B cell (primary cell): ENCODE measurements around the gene B4GALNT1. TPM values are rescaled to one million over a fixed set of nuclear protein-coding genes. Genes with fewer than 3 reads are reported as not detected.

ENCODE experiments used
- ATAC-seq: fragments of 200-7000 bp; cut with Tn5 transposase; one replicate; pipeline ENCODE4 v1.10.0; 2021; ENCODE audit warnings: low read depth, mild to moderate bottlenecking, moderate number of reproducible peaks, moderate library complexity
- CTCF ChIA-PET: fragments of 350-600 bp; sonication (Branson Sonifier 250); formaldehyde crosslinking; loops from one replicate; lab custom pipeline; 2021; ENCODE audit warnings: antibody characterized with exemption, inconsistent platforms; lab: Charles Lee
- POLR2A ChIA-PET: fragments of 350-600 bp; sonication (Branson Sonifier 250); formaldehyde crosslinking; loops from one replicate; lab custom pipeline; 2021; ENCODE audit warnings: antibody characterized with exemption; lab: Charles Lee
- DNase-seq: peaks from one replicate; pipeline ENCODE4 v3.0.0; 2013
- H2AFZ ChIP-seq: 2 replicates; pipeline ENCODE4 v1.6.1; 2012; ENCODE audit warnings: mild to moderate bottlenecking, low read depth, low read length; ENCODE audit not compliant: insufficient read depth, poor library complexity, severe bottlenecking
- H3K27ac ChIP-seq, 2 donors: 1 replicate in 1 of 2; 2 replicates in 1 of 2; pipeline ENCODE4 v1.5.1; 2012 to 2013; ENCODE audit warnings: low read length in 2 of 2, mild to moderate bottlenecking in 2 of 2, moderate library complexity in 1 of 2
- H3K27me3 ChIP-seq, 4 experiments: fragments of 200-600 bp in 1 of 4; sonication (generic) in 1 of 4; replicated peaks in 1 of 4; 1 replicate in 2 of 4; 2 replicates in 2 of 4; pipeline versions ENCODE4 v1.6.1 to v1.7.0; 2013 to 2016; ENCODE audit warnings: low read length in 3 of 4, mild to moderate bottlenecking in 2 of 4, mixed read lengths in 1 of 4, moderate library complexity in 1 of 4; ENCODE audit not compliant: insufficient read depth in 4 of 4, control insufficient read depth in 3 of 4; ENCODE audit errors: control extremely low read depth in 1 of 4
- H3K36me3 ChIP-seq, 2 experiments: replicated peaks in 1 of 2; 1 replicate in 1 of 2; 2 replicates in 1 of 2; pipeline versions ENCODE4 v1.6.1 to v1.7.1; 2013; ENCODE audit warnings: low read length in 1 of 2; ENCODE audit not compliant: insufficient read depth in 2 of 2, control insufficient read depth in 1 of 2; ENCODE audit errors: control extremely low read depth in 1 of 2, extremely low read depth in 1 of 2
- H3K4me1 ChIP-seq, 2 donors: fragments of 200-600 bp in 1 of 2; sonication (generic) in 1 of 2; 1 replicate in 1 of 2; 2 replicates in 1 of 2; pipeline versions ENCODE4 v1.5.1 to v1.6.1; 2013 to 2017; ENCODE audit warnings: low read length in 2 of 2; ENCODE audit not compliant: control insufficient read depth in 2 of 2, insufficient read depth in 2 of 2
- H3K4me2 ChIP-seq: replicated peaks from 2 replicates; pipeline ENCODE3; 2012; ENCODE audit warnings: mild to moderate bottlenecking, low read depth, low read length; ENCODE audit not compliant: poor library complexity, severe bottlenecking
- H3K4me3 ChIP-seq, 5 experiments: fragments of 200-600 bp in 1 of 5; sonication (generic) in 1 of 5; 1 replicate in 3 of 5; 2 replicates in 2 of 5; pipeline versions ENCODE4 v1.5.1 to v1.7.0; 2011 to 2016; ENCODE audit warnings: low read length in 4 of 5, mild to moderate bottlenecking in 4 of 5, low read depth in 2 of 5, control low read depth in 1 of 5, moderate library complexity in 1 of 5; ENCODE audit not compliant: insufficient read depth in 1 of 5; ENCODE audit errors: control extremely low read depth in 1 of 5, extremely low read depth in 1 of 5
- H3K79me2 ChIP-seq: fragments of 200-600 bp; sonication (generic); one replicate; pipeline ENCODE4 v1.6.0; 2016; ENCODE audit warnings: low read length; ENCODE audit not compliant: control insufficient read depth, insufficient read depth
- H3K9ac ChIP-seq: fragments of 200-600 bp; sonication (generic); 2 replicates; pipeline ENCODE4 v1.6.1; 2017; ENCODE audit warnings: mild to moderate bottlenecking, low read length, moderate library complexity
- H3K9me3 ChIP-seq, 3 donors: one replicate each; pipeline versions ENCODE4 v1.6.1 to v1.7.1; 2013; ENCODE audit warnings: low read length in 2 of 3; ENCODE audit not compliant: control insufficient read depth in 2 of 3, insufficient read depth in 1 of 3; ENCODE audit errors: control extremely low read depth in 1 of 3
- H4K20me1 ChIP-seq: 2 replicates; pipeline ENCODE4 v1.6.0; 2012; ENCODE audit warnings: mild to moderate bottlenecking, low read length; ENCODE audit not compliant: insufficient read depth, control insufficient read depth, poor library complexity, severe bottlenecking
- H3K27ac Mint-ChIP-seq: one replicate; pipeline ENCODE4 v1.8.0; 2021; ENCODE audit warnings: mixed read lengths
- H3K27me3 Mint-ChIP-seq: one replicate; pipeline ENCODE4 v1.8.0; 2021; ENCODE audit warnings: mixed read lengths
- H3K4me1 Mint-ChIP-seq: one replicate; pipeline ENCODE4 v1.8.0; 2021; ENCODE audit warnings: mixed read lengths
- H3K4me3 Mint-ChIP-seq: one replicate; pipeline ENCODE4 v1.8.0; 2021; ENCODE audit warnings: mixed read lengths
- H3K9me3 Mint-ChIP-seq: one replicate; pipeline ENCODE4 v1.8.0; 2022; ENCODE audit warnings: mixed read lengths; ENCODE audit not compliant: insufficient read depth
- CTCF ChIP-seq: fragments of 200-600 bp; IDR thresholded peaks from one replicate; pipeline ENCODE4 v1.8.0; 2022; ENCODE audit warnings: antibody characterized with exemption, mild to moderate bottlenecking
- EZH2 ChIP-seq: IDR thresholded peaks from 2 replicates; pipeline ENCODE4 v1.6.1; 2012; ENCODE audit warnings: borderline replicate concordance, low read depth, mild to moderate bottlenecking, moderate library complexity, low read length; ENCODE audit not compliant: insufficient read depth, poor library complexity, severe bottlenecking
- WGBS: methylation state at CpG from one replicate; pipeline ENCODE4 v1.1.5; 2013; ENCODE audit warnings: missing lambda C conversion rate; ENCODE audit not compliant: insufficient coverage; 5-methylcytosine and 5-hydroxymethylcytosine counted together
- intact Hi-C: fragments of 100-400 bp; cut with micrococcal nuclease; formaldehyde crosslinking; loops from one replicate; pipeline ENCODE4 v1.10.0; 2022
- polyA plus RNA-seq: library from polyadenylated mRNA; depleted of rRNA; stranded (reverse); fragments of >200 nt; gene quantifications from 2 replicates; pipeline ENCODE4 v1.2.3, GENCODE V29; 2012
- total RNA-seq, 2 donors: library from RNA; stranded (reverse); fragments of 120-200 nt in 1 of 2; gene quantifications; 1 replicate in 1 of 2; 2 replicates in 1 of 2; pipeline versions ENCODE4 v1.2.3 to v1.2.4, GENCODE V29; 2013 to 2022

Gene B4GALNT1
- total and polyA plus RNA-seq, 2 donors (not counting 1 experiment from before 2014, with no cell fraction given), result 0.04 to 0.22 TPM

- Mint-ChIP-seq H3K4me3 (no peak overlapping the region), H3K9me3 (no peaks in the 10 kb centered on the region), H3K27ac (no peak overlapping the region), H3K4me1 (peaks cover 2% of the 10 kb centered on the region), H3K27me3 (peaks cover 9% of the 10 kb centered on the region)
- CTCF ChIA-PET, result interaction anchor here (1.2 kb wide), 1 partner anchor 24 kb away, joined by 3 read pairs; no protein-coding TSS in a partner anchor
- H3K9ac ChIP-seq, result no peak overlapping the region
- no peaks in the 10 kb centered on the region for H4K20me1 ChIP-seq
- H3K27me3 ChIP-seq, result peaks cover 0 to 31% (median 5%) of the 10 kb centered on the region in 4 experiments
- ATAC-seq, result no peak
- no peak overlapping the region for H3K27ac ChIP-seq
- POLR2A ChIA-PET, result no interaction called here
- H2AFZ ChIP-seq, result no peak overlapping the region
- no peaks in the 10 kb centered on the region for H3K79me2 ChIP-seq
- peaks cover 0 to 3% of the 10 kb centered on the region in 2 donors for H3K4me1 ChIP-seq
- intact Hi-C loops, result no loop called here
- no peak overlapping the region for H3K4me2 ChIP-seq
- TF ChIP-seq CTCF (no peak), EZH2 (no peak)
- 100% methylated on average over 2 of the region's 2 CpGs for WGBS
- no peak for DNase-seq
- H3K4me3 ChIP-seq, result no peak overlapping the region
- H3K9me3 ChIP-seq, result no peaks in the 10 kb centered on the region
- no peaks in the 10 kb centered on the region for H3K36me3 ChIP-seq
Observed at GRCh38 chr12:57579011-57579410, 54.0 kb downstream of the B4GALNT1 start.

GRCh38 chr12:57577981-57578758 is 54.8 kb downstream of the B4GALNT1 start:
- Mint-ChIP-seq H3K4me1 (no peaks in the 10 kb centered on the region), H3K27me3 (peaks cover 6% of the 10 kb centered on the region)

More at GRCh38 chr12:57577981-57578758, 54.8 kb downstream of the B4GALNT1 start:
- no peaks in the 10 kb centered on the region for H3K9me3 ChIP-seq
- H3K4me1 ChIP-seq, result peaks cover 0 to 2% of the 10 kb centered on the region in 2 donors
- peaks cover 0 to 24% (median 5%) of the 10 kb centered on the region in 4 experiments for H3K27me3 ChIP-seq
- ATAC-seq (no peak), DNase-seq (no peak)
- H3K27ac Mint-ChIP-seq, result no peak overlapping the region
- no peaks in the 10 kb centered on the region for H4K20me1 ChIP-seq
- H3K36me3 ChIP-seq, result no peaks in the 10 kb centered on the region
- no peak overlapping the region for H3K4me2 ChIP-seq
- no peak overlapping the region for H3K9ac ChIP-seq
- no peak overlapping the region for H3K4me3 ChIP-seq
- no peaks in the 10 kb centered on the region for H3K9me3 Mint-ChIP-seq
- H3K4me3 Mint-ChIP-seq, result no peak overlapping the region
- 90% methylated on average over 9 of the region's 12 CpGs for WGBS
- H3K79me2 ChIP-seq, result no peaks in the 10 kb centered on the region
- POLR2A ChIA-PET, result no interaction called here
- no peak overlapping the region for H3K27ac ChIP-seq
- TF ChIP-seq CTCF, result no peak
- no peak for TF ChIP-seq EZH2
- intact Hi-C loops, result no loop called here
- CTCF ChIA-PET, result no interaction called here
- H2AFZ ChIP-seq, result no peak overlapping the region
